COLO668 (cell line): ENCODE data around the gene SLC43A3.
A peak's percentile ranks its signal among the peaks of the same experiment; 100 is the strongest.
"Not testable (repeated sequence)": the region's sequence is repeated elsewhere in the genome, so short reads cannot be mapped to it uniquely, and the experiment has no call there.

ENCODE experiments used
- DNase-seq: peaks from one replicate; lab custom pipeline; 2025; ENCODE audit not compliant: unreplicated experiment; lab: John Stamatoyannopoulos, UW

Gene SLC43A3

GRCh38 chr11:57460022-57460757, 33.3 kb upstream of the SLC43A3 start, which contains the start of gene RTN4RL2:
TSS of gene RTN4RL2 (plus strand) at chr11:57460528. CDS start at chr11:57460866, 338 bp downstream.
- DNase-seq: peak; percentile 68

GRCh38 chr11:57459164-57460021, 32.5 kb upstream of the SLC43A3 start:
- DNase-seq: peak; percentile 43

GRCh38 chr11:57458410-57459163, 31.7 kb upstream of the SLC43A3 start:
- peak; percentile 49 for DNase-seq

GRCh38 chr11:57458060-57458409, 31.1 kb upstream of the SLC43A3 start:
- peak; percentile 37 for DNase-seq

GRCh38 chr11:57457643-57458023, 30.7 kb upstream of the SLC43A3 start:
- DNase-seq: no peak

- DNase-seq: peak; percentile 76
Observed at GRCh38 chr11:57456960-57457642, 30.2 kb upstream of the SLC43A3 start.

GRCh38 chr11:57453543-57454177, 26.7 kb upstream of the SLC43A3 start:
- DNase-seq: peak; percentile 35

- DNase-seq: no peak
Observed at GRCh38 chr11:57446055-57446454, 19.1 kb upstream of the SLC43A3 start.

- not testable (repeated sequence) for DNase-seq
Observed at GRCh38 chr11:57445122-57445394, 18.1 kb upstream of the SLC43A3 start.

- no peak for DNase-seq
Observed at GRCh38 chr11:57444362-57445121, 17.6 kb upstream of the SLC43A3 start.

- peak; percentile 22 for DNase-seq
Observed at GRCh38 chr11:57440744-57441414, 14.0 kb upstream of the SLC43A3 start.

GRCh38 chr11:57439786-57440185, 12.9 kb upstream of the SLC43A3 start:
- DNase-seq: no peak

GRCh38 chr11:57438345-57439285, 11.7 kb upstream of the SLC43A3 start:
- DNase-seq: no peak

- DNase-seq: no peak
Observed at GRCh38 chr11:57436031-57436430, 9.1 kb upstream of the SLC43A3 start.

GRCh38 chr11:57434640-57435546, 8.0 kb upstream of the SLC43A3 start:
- peak; percentile 13 for DNase-seq

GRCh38 chr11:57432714-57433163, 5.8 kb upstream of the SLC43A3 start:
- DNase-seq: no peak

- DNase-seq: no peak
Observed at GRCh38 chr11:57432149-57432561, 5.2 kb upstream of the SLC43A3 start.
